ENCODE measurements around the gene RASGEF1C. TPM values are rescaled to one million over a fixed set of nuclear protein-coding genes. Genes with fewer than 3 reads are reported as not detected.

The RASGEF1C gene
- total RNA-seq, 1 donor from 2014 or later, result not detected

- DNase-seq, result no peak
These were observed 90.6 kb downstream of the RASGEF1C start for GRCh38 chr5:180118391-180118791.

- DNase-seq, result no peak
These were observed 91.8 kb downstream of the RASGEF1C start for GRCh38 chr5:180117000-180117725.

- DNase-seq, result no peak
These were observed 92.7 kb downstream of the RASGEF1C start for GRCh38 chr5:180116077-180116999.

- no peak for DNase-seq
These were observed 93.5 kb downstream of the RASGEF1C start for GRCh38 chr5:180115326-180116076.

- DNase-seq, result no peak
These were observed 94.6 kb downstream of the RASGEF1C start for GRCh38 chr5:180114304-180115003.

GRCh38 chr5:180113660-180114303, 95.2 kb downstream of the RASGEF1C start:
- no peak for DNase-seq

GRCh38 chr5:180112181-180112861, 96.7 kb downstream of the RASGEF1C start:
- DNase-seq, result no peak

- no peak for DNase-seq
These were observed 97.6 kb downstream of the RASGEF1C start for GRCh38 chr5:180111273-180112002.

- DNase-seq, result no peak
These were observed 99.1 kb downstream of the RASGEF1C start for GRCh38 chr5:180109920-180110319.

GRCh38 chr5:180107005-180107404, 102.0 kb downstream of the RASGEF1C start:
- no peak for DNase-seq

- DNase-seq, result no peak
These were observed 103.1 kb downstream of the RASGEF1C start for GRCh38 chr5:180105827-180106312.

- no peak for DNase-seq
These were observed 104.9 kb downstream of the RASGEF1C start for GRCh38 chr5:180104168-180104530.

GRCh38 chr5:180103487-180104167, 105.4 kb downstream of the RASGEF1C start:
- DNase-seq, result no peak

- no peak for DNase-seq
These were observed 106.4 kb downstream of the RASGEF1C start for GRCh38 chr5:180102636-180103035.

- DNase-seq, result no peak
These were observed 107.4 kb downstream of the RASGEF1C start for GRCh38 chr5:180101451-180102105.

- DNase-seq, result no peak
These were observed 108.2 kb downstream of the RASGEF1C start for GRCh38 chr5:180100621-180101450.

- no peak for DNase-seq
These were observed 109.0 kb downstream of the RASGEF1C start for GRCh38 chr5:180099733-180100611.
